ENCODE data around the gene GOLM1.
"Not testable (repeated sequence)": the region's sequence is repeated elsewhere in the genome, so short reads cannot be mapped to it uniquely, and the experiment has no call there.

GOLM1 gene, protein sequence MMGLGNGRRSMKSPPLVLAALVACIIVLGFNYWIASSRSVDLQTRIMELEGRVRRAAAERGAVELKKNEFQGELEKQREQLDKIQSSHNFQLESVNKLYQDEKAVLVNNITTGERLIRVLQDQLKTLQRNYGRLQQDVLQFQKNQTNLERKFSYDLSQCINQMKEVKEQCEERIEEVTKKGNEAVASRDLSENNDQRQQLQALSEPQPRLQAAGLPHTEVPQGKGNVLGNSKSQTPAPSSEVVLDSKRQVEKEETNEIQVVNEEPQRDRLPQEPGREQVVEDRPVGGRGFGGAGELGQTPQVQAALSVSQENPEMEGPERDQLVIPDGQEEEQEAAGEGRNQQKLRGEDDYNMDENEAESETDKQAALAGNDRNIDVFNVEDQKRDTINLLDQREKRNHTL

GRCh38 chr9:86098824-86099700 lies at the start of gene GOLM1:
Gene GOLM1 (minus strand): TSS chr9:86099558. CDS start chr9:86079320, 20,238 bp downstream.
- Histone ChIP-seq H3K27ac (no peak within 1 kb of the TSS), H3K27me3 (peaks cover 85% of the 10 kb centered on the region), H3K4me3 (ENCODE audit: low read depth in 1 of 2, low read length in 1 of 2) (peak within 1 kb of the TSS; percentile 65 to 75), H3K36me3 (no peaks in the 10 kb centered on the region), H3K4me1 (ENCODE audit: control insufficient read depth in 1 of 2, insufficient read depth in 1 of 2, low read depth in 1 of 2, low read length in 1 of 2) (peaks cover 14% of the 10 kb centered on the region in 2 experiments), H3K9me3 (no peaks in the 10 kb centered on the region)
- no peak for TF ChIP-seq CTCF (IDR thresholded peaks at IDR 0.05)

DNA sequence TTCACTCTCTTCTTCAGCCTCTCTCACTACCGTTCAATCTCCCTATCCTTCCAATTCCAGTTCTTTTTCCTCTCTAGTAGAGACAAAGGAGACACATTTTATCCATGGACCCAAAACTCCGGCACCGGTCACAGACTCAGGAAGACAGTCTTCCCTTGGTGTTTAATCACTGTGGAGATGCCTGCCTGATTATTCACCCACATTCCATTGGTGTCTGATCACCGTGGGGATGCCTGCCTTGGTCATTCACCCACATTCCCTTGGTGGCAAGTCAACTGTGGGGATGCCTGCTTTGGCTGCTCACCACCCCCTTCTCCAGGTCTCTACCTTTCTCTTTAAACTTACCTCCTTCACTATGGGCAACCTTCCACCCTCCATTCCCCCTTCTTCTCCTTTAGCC lies 47.3 kb upstream of the GOLM1 start:
- not testable (repeated sequence) for H3K27me3 ChIP-seq; H3K4me3 ChIP-seq (ENCODE audit: low read depth in 1 of 2, low read length in 1 of 2); H3K27ac ChIP-seq; H3K4me1 ChIP-seq (ENCODE audit: control insufficient read depth in 1 of 2, insufficient read depth in 1 of 2, low read depth in 1 of 2, low read length in 1 of 2); H3K9me3 ChIP-seq; H3K36me3 ChIP-seq

DNA sequence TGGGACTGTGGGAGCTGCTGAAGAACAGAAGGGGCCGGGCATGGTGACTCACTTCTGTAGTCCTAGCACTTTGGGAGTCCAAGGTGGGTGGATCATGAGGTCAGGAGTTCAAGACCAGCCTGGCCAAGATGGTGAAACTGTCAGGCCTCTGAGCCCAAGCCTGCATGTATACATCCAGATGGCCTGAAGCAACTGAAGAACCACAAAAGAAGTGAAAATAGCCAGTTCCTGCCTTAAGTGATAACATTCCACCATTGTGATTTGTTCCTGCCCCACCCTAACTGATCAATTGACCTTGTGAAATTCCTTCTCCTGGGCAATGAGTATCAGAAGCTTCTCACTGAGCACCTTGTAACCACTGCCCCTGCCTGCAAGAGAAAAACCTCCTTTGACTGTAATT lies 46.6 kb upstream of the GOLM1 start:
- not testable (repeated sequence) for H3K27me3 ChIP-seq; H3K36me3 ChIP-seq; H3K27ac ChIP-seq; H3K4me3 ChIP-seq (ENCODE audit: low read depth in 1 of 2, low read length in 1 of 2); H3K4me1 ChIP-seq (ENCODE audit: control insufficient read depth in 1 of 2, insufficient read depth in 1 of 2, low read depth in 1 of 2, low read length in 1 of 2); H3K9me3 ChIP-seq

DNA sequence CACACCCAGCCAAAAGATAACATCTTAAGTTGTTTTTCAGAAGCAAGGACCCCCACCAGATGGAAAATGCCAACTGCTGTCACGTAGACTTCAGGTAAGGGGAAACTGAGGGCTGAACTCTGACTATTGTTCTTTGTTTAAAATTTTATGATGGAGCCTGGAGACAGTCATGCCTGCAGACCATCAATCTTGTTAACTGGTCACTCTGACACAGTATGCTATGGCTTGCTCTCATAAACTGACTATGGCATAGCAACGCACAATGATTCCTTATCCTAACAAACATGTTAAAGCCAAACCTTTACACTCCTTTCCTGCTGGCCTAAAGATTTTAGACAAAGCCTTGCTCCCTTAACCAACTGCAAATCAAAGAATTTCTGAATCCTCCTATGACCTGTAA lies 43.6 kb upstream of the GOLM1 start:
- Histone ChIP-seq H3K9me3 (no peaks in the 10 kb centered on the region), H3K36me3 (no peaks in the 10 kb centered on the region), H3K27me3 (no peaks in the 10 kb centered on the region), H3K4me3 (ENCODE audit: low read depth in 1 of 2, low read length in 1 of 2) (no peak overlapping the region), H3K4me1 (ENCODE audit: control insufficient read depth in 1 of 2, insufficient read depth in 1 of 2, low read depth in 1 of 2, low read length in 1 of 2) (no peaks in the 10 kb centered on the region), H3K27ac (no peak overlapping the region)
- no peak for TF ChIP-seq CTCF (IDR thresholded peaks at IDR 0.05)

DNA sequence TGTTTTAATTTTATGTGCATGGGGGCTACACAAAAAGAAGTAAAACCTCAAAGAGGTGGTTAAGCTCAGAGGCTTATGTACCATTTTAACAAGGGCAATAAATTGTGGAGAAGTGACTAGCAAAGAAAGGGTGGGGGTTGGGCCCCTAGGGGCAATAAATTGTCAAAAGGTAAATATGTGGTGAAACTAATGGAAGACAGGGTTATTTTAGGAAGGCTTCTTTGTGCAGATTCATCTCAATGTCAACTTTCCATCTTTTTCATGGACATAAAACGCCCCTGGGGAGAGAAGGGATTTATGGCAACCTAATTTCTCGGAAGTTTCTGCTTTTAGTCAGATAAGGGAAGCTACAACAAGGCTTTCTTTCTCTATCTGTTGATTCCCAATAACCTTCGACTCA lies 42.5 kb upstream of the GOLM1 start:
- Histone ChIP-seq H3K27me3 (no peaks in the 10 kb centered on the region), H3K4me1 (ENCODE audit: control insufficient read depth in 1 of 2, insufficient read depth in 1 of 2, low read depth in 1 of 2, low read length in 1 of 2) (no peaks in the 10 kb centered on the region), H3K36me3 (no peaks in the 10 kb centered on the region), H3K4me3 (ENCODE audit: low read depth in 1 of 2, low read length in 1 of 2) (no peak overlapping the region), H3K9me3 (no peaks in the 10 kb centered on the region), H3K27ac (no peak overlapping the region)
- TF ChIP-seq CTCF (IDR thresholded peaks at IDR 0.05): no peak

DNA sequence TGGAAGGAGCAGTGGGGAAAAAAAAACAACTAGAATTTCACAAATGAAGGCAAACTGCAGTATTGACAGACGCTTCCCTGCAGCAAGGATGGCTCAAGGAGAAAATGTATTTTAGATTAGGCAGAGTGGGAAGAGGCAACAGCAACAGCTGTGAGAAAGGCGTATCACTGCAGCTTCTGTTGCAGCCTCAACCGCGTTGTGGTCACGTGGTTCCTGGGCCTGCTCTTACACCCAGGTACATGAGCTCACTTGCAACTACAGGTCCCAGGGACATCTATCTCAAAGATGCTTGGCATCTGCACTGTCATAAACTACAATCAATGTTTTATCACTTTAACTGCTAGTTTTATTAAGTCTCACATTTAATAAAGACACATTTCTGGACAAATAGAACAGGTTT lies 36.0 kb upstream of the GOLM1 start:
- Histone ChIP-seq H3K4me1 (ENCODE audit: control insufficient read depth in 1 of 2, insufficient read depth in 1 of 2, low read depth in 1 of 2, low read length in 1 of 2) (no peaks in the 10 kb centered on the region), H3K27me3 (no peaks in the 10 kb centered on the region), H3K9me3 (no peaks in the 10 kb centered on the region), H3K4me3 (ENCODE audit: low read depth in 1 of 2, low read length in 1 of 2) (no peak overlapping the region), H3K36me3 (no peaks in the 10 kb centered on the region), H3K27ac (no peak overlapping the region)
- no peak for TF ChIP-seq CTCF (IDR thresholded peaks at IDR 0.05)
